Muscle of arm (tissue), 12 donors: ENCODE measurements around the gene HNF1A. TPM values are rescaled to one million over a fixed set of nuclear protein-coding genes. Genes with fewer than 3 reads are reported as not detected.
A peak's percentile ranks its signal among the peaks of the same experiment; 100 is the strongest.

Experiments used
- DNase-seq: peaks from one replicate; pipeline ENCODE4 v3.0.0-alpha.2; 2013
- polyA plus RNA-seq, 12 donors: library from polyadenylated mRNA; unstranded; fragments of 120-200 nt; gene quantifications; one replicate each; pipeline ENCODE4 v1.2.1, GENCODE V29; 2013; ENCODE audit not compliant: insufficient read length in 12 of 12

Gene HNF1A
- polyA plus RNA-seq, 12 donors, result 0.10 to 11.8 (median 0.12) TPM; not detected in 8

GRCh38 chr12:120956579-120957300 is 21.6 kb upstream of the HNF1A start:
- DNase-seq, result no peak

GRCh38 chr12:120959111-120959878 is 19.0 kb upstream of the HNF1A start:
- no peak for DNase-seq

GRCh38 chr12:120960657-120961056 is 17.7 kb upstream of the HNF1A start:
- no peak for DNase-seq

- DNase-seq, result no peak
These were observed 16.5 kb upstream of the HNF1A start for GRCh38 chr12:120961604-120962531.

- no peak for DNase-seq
These were observed 15.8 kb upstream of the HNF1A start for GRCh38 chr12:120962532-120963020.

- no peak for DNase-seq
These were observed 14.0 kb upstream of the HNF1A start for GRCh38 chr12:120964298-120964697.

- no peak for DNase-seq
These were observed 12.7 kb upstream of the HNF1A start for GRCh38 chr12:120965534-120966091.

GRCh38 chr12:120970310-120970709 is 8.0 kb upstream of the HNF1A start:
- no peak for DNase-seq

GRCh38 chr12:120971299-120972180 is 6.8 kb upstream of the HNF1A start:
- DNase-seq, result peak; percentile 55

GRCh38 chr12:120972870-120973543 is 5.3 kb upstream of the HNF1A start:
- DNase-seq, result no peak

- DNase-seq, result no peak
These were observed 630 bp upstream of the HNF1A start for GRCh38 chr12:120977531-120978295.

GRCh38 chr12:120979220-120979861 is 998 bp downstream of the HNF1A start:
- DNase-seq, result no peak

- no peak for DNase-seq
These were observed 1.7 kb downstream of the HNF1A start for GRCh38 chr12:120979862-120980696.

- no peak for DNase-seq
These were observed 2.5 kb downstream of the HNF1A start for GRCh38 chr12:120980800-120981368.

GRCh38 chr12:120981407-120981941 is 3.1 kb downstream of the HNF1A start:
- no peak for DNase-seq

GRCh38 chr12:120982659-120983058 is 4.3 kb downstream of the HNF1A start:
- no peak for DNase-seq

- no peak for DNase-seq
These were observed 5.4 kb downstream of the HNF1A start for GRCh38 chr12:120983759-120984158.
